NCI-H1930 (cell line): ENCODE results near the gene SEC62.

ENCODE experiments used
- DNase-seq, 2 experiments: peaks; one replicate each; lab custom pipeline; 2025; lab: John Stamatoyannopoulos, UW

Gene SEC62, protein sequence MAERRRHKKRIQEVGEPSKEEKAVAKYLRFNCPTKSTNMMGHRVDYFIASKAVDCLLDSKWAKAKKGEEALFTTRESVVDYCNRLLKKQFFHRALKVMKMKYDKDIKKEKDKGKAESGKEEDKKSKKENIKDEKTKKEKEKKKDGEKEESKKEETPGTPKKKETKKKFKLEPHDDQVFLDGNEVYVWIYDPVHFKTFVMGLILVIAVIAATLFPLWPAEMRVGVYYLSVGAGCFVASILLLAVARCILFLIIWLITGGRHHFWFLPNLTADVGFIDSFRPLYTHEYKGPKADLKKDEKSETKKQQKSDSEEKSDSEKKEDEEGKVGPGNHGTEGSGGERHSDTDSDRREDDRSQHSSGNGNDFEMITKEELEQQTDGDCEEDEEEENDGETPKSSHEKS

GRCh38 chr3:169966428-169966950 is at the start of gene SEC62:
SEC62 (plus strand) TSS chr3:169966807; CDS start chr3:169966823, 16 bp downstream.
- peak; percentile 88 to 90 for DNase-seq

DNA sequence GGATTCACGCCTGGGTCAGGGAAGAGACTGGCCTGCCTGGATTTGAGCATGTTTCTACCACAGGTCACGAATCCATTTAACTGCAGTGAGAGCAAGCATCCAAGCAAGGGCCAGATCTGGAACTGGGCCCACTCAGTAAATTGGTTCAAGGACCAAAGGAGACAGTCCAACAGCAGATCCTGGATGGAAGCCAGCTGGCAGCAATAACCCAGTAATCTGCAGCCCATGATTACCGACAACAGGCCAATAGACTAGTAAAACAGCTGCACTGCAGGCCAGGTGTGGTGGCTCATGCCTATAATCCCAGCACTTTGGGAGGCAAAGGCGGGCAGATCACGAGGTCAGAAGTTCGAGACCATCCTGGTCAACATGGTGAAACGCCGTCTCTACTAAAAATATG is 43.4 kb upstream of the SEC62 start:
- no peak for DNase-seq

DNA sequence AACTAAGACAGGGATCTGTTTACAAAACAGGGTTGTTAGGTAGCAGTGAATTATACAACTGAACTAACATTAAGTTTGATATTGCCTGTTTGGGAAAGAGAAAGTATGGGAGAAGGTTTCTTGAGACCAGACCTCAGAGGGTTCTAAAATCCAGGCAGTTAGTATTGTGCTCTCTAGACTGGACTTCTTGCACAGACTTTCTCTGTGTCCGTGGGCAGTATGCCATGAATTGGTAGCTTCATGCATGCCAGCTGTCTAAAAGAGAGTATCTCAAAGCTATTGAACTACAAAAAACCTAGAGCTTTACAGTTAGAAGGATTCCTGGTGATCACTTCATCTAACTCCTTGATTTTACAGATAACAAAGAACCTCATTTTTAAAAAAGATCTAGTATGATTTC is 42.8 kb upstream of the SEC62 start:
- DNase-seq = no peak

- DNase-seq = no peak
These were observed 36.6 kb upstream of the SEC62 start for GRCh38 chr3:169929830-169930519.

DNA sequence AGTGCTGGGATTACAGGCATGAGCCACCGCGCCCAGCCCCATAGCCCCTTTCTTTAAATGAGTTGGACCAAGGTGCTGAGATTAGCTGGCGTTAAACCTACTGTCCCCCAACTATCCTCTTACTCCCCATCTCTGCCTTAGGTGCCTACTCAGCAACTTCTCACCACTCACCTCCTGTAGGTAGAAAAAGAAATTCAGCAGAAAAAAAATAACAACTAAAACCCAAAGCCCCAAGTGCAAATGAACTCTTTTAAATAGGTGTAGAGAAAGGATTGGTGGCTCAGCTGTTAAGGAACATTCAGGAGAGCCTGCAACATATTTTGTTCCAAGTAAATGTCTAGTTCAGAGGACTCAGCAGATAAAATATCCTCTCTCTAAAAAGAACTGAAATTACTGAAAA is 35.8 kb upstream of the SEC62 start:
- DNase-seq = no peak

DNA sequence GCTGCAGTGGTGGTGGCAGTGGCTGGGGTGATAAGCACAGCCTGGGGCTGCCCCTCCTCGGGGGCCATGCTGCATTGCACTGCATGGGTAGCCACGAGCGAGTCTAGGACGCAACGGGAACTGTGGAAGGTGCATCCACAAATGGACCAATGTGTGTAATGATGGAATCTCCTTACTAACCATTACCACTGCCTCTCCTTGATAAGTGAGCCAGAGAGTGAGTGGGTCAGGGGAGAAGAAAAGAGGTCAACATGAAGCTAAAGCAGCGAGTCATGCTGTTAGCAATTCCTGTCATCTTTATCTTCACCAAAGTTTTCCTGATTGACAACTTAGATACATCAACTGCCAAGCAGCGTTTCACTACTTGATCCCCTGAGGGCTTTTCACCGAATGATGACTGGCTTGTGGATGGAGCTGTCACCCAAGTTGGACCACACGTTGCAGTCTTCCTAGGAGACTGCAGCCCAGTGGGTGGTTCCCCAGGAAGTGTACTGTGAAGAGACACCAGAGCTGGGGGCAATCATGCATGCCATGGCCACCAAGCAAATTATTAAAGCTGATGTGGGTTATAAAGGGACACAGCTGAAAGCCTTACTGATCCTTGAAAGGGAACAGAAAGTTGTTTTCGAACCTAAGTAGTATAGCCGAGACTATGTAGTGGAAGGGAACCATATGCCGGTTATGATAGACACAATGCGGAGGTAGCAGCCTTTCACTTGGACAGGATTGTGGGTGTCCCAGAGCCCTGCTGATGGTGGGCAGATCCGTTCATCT is 34.7 kb upstream of the SEC62 start:
- no peak for DNase-seq

DNA sequence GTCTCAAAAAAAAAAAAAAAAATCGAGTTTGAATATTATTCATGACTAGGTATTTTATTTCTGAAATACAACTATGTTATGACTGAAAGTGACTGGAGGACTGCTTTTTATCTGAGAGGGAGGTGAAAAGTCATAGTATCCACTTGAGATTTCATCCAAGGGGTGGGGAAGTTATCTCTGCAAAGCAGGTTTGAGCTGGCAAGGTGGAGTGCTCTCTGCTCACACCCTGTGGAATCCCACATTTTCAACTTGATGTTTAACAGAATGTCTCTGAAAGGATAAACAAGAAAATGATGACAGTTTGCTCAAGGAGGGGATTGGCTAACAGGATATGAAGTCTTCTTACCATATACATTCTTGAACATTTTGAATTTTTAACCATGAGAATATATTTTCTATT is 27.3 kb upstream of the SEC62 start:
- no peak for DNase-seq

GRCh38 chr3:169939751-169940150 is 26.9 kb upstream of the SEC62 start:
- no peak for DNase-seq

DNA sequence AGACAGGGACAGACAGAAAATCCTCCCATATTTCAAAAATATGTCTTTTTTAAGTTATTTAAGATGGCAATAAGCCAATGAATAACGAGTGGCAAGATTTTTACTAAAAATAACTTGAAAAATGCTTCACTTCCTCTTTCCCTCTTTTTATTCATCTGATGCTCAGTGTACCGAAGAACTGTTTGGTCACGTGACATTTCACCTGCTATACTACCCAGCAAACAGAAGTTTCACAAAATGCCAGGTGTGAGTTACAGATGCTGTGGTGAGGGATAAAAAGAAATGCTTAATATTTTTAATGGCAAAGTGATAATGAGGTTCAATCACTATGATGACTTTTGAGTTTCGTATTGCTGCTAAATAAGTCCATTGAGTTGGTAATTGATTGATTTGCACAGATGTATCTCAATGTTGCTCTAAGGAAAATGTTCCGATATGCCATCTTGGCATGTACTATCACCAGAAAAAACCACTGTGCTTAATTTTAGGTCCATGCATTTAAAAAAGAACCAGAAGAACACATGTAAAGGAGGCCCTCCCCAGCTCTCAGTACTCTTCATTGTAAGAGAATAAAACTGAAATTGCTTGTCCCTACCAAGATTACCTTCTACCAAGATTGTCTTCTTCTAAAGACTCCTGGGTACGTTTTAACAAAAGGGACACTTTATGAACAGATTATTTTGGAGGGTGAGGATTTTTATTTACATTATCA is 26.0 kb upstream of the SEC62 start:
- DNase-seq = no peak

DNA sequence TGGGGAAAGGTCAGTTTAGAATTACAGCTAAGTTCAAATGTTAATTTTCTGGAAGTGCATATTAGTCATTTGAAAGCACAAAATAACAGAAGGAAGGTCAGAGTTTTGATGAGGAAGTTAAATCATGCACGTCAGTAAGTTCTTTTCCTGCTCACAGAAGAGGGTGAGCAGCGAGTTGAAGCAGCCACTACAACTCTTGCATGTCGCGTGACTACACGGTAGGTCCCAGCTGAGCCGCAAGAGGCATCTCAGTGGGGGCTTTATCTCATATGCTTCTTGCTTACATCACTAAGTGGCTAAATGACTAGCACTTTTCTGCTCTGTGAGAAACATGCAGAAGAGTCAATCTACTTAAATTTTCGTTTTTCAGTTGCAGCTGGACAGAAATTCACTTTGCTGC is 21.3 kb upstream of the SEC62 start:
- DNase-seq = no peak

DNA sequence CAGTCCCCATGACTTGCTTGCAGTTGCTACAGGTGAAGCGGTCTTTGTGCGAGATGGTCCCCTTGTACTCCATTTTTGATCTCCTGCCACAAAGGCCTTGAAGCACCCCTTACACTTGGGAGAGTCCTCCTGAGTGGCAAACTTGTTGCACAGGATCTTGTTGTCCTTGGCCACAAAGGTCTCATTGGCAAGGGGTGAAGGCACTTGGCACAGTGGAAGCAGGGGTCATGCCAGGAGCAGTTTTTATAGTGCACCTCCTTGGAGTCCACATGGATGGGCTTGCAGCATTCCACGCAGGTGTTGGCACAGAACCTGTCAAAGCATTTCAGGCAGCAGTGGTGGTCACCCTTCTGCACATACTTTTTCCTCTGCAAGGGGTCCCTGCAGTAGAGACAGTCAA is 20.3 kb upstream of the SEC62 start:
- no peak for DNase-seq

DNA sequence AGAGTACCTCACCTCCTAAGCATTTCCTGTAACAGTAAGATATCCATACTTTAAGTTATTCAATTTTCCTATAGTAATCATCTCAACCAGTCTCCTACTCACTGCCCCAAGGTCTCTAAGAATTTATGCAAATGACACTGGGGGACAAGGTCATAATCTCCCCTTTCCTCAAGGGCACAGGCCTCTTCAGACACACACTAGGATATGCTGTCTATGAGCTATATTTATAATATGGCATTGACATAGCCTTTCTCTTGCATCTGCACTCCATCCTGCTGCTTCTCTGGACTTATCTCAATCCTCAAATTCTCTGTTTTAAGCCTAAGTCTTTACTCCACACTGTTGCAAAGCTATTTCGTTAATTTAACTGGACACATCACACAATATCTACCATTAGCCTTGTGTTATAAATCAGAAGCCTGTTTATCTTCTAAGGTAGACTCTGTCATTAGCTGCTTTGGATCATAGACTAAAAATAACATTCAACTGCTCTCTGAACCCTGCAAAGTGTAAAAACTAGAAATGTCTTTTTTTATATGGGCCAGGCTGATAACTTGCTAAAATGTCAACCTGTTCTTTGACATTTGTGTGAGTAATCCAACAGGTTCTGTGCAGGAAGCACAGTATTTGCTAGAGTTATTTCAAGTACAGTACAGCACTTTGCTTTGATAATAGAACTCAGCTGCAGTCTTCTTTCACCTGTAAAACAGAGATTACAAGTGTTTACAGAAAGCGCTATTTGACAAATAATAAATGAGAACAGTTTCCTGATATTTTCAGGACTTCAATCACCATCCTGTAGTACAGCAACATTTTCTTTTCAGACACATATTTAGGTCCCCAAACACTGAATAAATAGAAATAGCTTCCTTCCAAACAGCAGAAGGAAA is 17.8 kb upstream of the SEC62 start:
- no peak for DNase-seq

GRCh38 chr3:169952045-169952444 is 14.6 kb upstream of the SEC62 start:
- DNase-seq = no peak

DNA sequence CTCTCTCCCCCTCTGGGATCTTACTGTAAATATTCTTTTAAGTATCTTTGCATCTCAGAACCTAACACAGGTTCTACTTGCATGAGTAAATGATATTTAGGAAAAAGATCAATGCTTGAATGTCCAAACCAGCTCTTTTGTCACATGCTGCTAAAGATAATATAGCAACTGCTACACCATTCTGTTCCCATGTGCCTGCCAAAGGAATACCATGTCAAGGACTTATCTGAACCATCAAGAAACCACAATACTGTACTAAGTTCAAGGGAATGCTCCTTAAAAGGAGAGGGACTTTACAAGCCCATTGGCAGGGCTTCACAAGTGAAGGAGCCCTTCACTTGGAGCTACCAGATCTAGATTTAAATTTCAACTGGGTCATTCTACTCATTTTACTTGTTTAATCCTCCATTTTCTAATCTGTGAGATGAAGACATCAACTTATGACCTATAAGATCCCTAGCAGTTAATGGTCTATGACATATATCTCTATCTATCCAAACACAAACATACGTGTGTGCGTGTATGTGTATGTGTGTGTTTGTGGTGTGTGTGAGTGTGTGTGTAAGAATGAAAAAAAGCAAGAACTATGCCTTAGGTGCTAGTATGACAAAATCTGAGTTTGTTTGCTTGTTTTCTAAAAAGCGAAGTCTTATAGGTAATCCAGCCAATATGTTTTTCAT is 13.0 kb upstream of the SEC62 start:
- no peak for DNase-seq

- DNase-seq = no peak
These were observed 12.4 kb upstream of the SEC62 start for GRCh38 chr3:169954142-169954756.

DNA sequence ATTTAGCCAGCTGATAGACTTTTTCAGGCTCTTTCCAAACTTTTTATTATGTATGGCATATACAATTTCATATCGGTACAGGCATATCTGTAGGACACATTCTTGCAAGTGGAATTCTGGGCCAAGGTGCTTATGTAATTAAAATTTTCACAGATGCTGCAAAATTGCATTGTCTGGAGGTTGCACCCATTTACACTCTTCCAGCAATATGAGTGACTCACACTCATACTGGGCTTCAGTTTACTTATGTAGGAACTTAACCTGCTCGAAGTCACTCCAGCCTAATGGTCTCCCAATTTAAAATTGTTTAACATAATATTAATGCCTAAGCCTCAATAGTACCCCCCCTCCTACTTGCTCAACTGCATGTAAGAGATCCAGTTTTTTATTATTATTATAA is 11.2 kb upstream of the SEC62 start:
- no peak for DNase-seq

GRCh38 chr3:169964176-169964575 is 2.4 kb upstream of the SEC62 start:
- no peak for DNase-seq

DNA sequence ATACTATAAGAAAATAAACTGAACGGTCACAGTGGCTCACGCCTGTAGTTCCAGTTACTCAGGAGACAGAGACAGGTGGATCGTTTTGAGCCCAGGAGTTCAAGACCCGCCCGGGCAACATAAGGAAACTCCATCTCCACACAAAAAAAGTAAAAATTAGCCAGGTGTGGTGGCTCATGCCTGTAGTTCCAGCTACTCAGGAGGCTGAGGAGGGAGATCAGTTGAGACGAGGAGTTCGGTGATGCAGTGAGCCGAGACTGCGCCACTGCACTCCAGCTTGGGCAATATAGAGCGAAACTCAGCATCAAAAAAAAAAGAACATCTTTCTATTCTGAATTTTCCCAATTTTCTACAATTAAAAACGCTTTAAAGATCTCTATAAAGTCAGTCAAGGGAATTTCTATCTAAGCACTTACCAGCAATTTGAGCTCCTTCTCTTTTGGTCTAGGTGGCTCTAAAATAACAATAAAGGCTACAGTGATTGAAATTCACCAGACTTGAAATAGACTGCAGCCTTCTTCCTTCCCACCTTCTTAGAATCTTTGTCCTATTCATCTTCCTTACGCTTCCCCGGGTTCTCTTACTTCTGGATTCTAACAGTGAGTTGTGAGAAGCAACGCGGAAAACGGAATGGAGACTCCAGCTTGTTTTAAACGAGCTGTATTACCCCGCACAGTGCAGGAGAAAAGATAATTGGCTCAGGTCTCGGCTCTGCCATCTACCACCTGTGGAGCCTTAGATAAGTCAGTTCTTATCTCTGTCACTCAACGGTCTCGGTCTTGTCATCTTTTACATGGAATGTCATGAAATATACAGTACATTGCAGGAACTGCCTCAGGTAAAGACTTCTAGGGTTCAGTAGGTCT is 812 bp upstream of the SEC62 start:
- DNase-seq = no peak
